ENCODE data around the gene SLA2.
"Not testable (repeated sequence)": the region's sequence is repeated elsewhere in the genome, so short reads cannot be mapped to it uniquely, and the experiment has no call there.

The SLA2 gene

DNA sequence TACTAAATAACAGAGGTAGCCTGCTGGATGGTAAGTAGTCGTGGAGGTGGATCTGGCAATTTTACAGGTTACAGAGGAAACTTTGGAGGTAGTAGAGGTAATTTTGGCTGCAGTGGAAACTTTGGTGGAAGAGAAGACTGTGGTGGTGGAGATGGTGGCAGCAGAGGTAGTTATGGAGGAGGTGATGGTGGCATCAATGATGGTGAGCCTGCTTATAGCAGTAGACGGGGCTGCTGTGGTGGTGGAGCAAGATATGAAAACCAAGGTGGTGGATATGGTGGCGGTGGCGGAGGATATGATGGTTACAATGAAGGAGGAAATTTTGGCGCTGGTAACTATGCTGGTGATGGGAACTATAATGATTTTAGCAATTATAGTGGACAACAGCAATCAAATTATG is 25.1 kb downstream of the SLA2 start:
- DNase-seq (ENCODE audit: low read depth), result no peak
- H3K4me3 ChIP-seq (ENCODE audit: low read depth, low read length), result no peak overlapping the region

DNA sequence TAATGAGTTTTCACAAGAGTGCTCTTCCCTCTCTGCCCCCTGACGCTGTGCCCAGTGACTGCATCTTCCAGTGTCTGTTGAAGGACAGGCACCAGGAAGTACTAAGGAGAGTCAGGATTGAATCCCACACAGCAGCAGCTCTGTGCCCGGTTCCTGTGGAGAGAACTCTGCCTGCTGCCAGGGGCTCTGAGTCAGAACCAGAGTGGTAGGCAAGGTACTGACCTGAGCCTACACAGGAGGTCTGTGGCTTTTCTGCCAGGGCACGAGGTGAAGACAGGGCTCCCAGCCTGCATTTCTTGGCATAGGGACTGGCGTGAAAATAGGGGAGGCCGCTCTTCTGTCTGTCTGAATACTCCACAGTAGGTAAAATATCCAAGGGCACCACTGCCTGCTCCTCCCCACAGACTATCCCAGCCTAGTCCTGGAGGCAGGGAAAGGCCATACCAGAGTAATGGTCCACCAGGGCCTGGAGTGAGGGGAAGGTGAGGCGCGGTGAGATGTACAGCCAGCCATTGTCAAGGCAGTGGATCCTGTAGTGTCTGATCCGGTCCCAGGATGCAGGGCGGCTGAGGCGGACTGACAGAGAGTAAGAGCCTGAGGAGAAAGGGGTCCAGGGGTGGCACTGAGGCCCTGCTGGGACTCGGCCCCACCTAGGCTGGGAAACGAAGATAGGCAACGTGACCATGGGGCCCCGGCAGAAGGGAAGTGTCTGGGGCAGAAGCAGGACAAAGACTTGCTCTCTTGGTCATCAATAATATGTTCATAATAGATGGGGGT is 31.0 kb downstream of the SLA2 start:
- H3K4me3 ChIP-seq (ENCODE audit: low read depth, low read length), result no peak overlapping the region
- no peak for DNase-seq (ENCODE audit: low read depth)

DNA sequence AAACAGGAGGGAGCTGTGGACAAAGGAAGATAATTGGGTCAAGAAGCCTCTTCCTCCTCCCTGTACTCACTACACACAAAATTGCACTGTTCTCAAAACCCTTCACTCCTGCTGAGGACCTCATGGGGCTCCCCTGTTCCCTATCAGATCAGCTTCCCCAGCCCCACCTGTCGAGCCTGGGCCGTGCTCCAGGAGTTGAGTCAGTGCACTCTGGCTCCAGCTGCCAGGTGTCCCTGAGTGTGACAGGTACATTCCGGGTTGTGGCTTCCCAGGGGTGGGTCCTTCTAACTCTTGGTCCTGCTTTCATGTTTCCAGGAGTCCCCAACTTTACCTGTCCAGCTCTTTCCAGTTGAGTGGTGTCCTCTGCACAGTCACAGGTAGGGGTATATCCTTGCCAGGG is 32.0 kb downstream of the SLA2 start:
- H3K4me3 ChIP-seq (ENCODE audit: low read depth, low read length), result no peak overlapping the region
- DNase-seq (ENCODE audit: low read depth), result no peak

DNA sequence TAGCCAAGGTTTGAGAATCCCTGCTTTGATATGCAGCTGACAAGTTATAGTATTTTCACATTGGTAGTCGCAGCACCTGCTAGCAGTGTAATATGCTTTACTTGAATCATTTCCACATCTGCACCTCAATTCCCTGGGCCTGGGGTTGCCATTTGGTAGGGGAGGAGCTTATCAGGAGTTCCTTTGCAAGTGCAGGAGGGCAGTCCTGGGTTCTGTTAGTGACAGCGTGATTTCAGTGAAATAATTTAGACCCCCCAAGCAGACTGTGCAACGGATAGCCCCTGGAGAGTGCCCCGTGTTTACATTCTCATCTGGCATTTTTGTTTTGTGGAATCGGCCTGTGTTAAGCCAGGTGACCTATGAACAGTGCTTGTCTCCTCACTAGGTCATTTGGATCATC is 34.4 kb downstream of the SLA2 start:
- no peak overlapping the region for H3K4me3 ChIP-seq (ENCODE audit: low read depth, low read length)
- no peak for DNase-seq (ENCODE audit: low read depth)

DNA sequence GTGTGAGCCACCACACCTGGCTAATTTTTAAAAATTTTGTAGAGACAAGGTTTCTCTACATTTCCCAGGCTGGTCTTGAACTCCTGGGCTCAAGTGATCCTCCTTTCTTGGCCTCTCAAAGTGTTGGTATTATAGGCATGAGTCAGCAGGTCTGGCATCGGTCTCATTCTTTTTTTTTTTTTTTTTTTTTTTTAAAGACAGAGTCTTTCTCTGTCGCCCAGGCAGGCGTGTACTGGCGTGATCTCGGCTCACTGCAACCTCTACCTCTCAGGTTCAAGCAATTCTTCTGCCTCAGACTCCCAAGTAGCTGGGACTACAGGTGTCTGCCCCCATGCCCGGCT is 37.6 kb downstream of the SLA2 start:
- H3K4me3 ChIP-seq (ENCODE audit: low read depth, low read length); DNase-seq (ENCODE audit: low read depth): not testable (repeated sequence)

DNA sequence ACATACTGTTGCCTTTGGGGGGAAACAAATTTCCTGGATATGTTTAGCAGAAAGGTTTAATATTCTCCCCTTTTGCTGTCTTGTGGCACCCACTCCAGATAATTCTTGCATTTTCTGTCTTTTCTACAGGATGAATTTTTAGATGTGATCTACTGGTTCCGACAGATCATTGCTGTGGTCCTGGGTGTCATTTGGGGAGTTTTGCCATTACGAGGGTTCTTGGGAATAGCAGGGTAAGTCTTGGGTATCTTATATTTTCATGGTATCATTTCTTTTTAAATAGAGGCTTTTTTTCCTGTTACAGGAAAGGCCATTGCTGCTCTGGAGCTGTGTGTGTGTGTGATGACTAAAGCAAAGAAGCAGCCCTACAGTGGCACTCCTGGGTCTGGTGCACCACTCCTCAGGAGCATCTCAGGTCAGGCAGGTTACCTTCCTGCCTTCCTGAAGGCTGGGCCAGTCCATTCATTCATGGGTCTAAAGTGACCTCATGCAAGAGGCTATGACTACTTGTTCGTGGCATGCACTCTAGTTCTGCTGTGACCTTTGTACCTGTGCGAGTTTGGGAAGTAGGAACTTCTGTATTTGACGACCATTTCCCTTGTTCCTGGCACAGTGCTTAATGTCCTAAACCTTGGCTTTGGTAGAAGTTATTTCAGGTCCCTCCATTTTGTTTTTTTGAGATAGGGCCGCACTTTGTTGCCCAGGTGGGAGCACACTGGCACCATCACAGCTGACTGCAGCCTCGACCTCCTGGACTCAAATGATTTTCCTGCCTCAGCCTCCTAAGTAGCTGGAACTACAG is 38.2 kb downstream of the SLA2 start:
- no peak for DNase-seq (ENCODE audit: low read depth)
- H3K4me3 ChIP-seq (ENCODE audit: low read depth, low read length), result no peak overlapping the region

DNA sequence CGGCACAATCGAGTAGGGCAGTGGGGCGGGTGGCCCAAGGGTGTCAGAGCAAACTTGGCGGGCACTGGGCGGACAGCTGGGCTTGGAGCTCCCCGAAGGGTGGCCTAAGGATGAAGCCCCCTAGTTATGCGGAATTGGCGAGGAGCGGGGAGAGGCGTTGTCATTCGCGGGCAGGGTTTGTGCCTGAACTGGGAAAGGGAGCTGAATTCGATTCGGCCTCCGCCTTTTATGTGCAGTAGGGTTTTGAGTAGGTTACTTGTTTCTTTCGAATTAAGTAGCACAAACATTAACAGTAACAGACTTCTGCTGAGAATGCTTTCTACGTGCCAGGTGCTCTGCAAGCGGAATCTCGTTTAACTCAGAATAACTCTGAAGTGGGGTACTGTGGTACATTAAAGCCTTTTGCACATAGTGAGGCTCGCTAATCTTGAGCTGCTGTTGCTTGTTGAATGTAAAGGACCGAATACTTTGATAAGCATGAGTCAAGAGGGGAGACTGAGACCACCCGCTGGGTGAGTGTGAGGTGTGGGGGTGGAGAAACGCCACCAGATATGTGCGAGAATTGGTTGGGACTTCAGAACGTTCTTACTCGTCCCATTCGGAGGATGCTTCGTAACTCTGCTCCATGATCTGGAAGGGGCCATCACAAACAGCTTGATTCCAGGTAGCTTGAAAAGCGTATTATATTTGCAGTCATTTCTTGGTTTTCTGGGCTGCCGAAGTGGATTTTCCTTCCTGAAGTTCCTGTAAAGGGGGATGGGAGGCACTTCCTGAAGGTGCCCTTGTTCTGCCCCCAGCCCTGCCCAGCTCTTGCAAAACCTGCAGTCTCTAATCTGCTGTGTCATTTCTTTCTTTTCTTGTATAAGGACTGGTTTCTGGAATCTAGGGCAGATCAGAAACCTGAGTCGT is 39.6 kb downstream of the SLA2 start:
- peak overlapping the region; percentile 99 for H3K4me3 ChIP-seq (ENCODE audit: low read depth, low read length)
- no peak for DNase-seq (ENCODE audit: low read depth)

DNA sequence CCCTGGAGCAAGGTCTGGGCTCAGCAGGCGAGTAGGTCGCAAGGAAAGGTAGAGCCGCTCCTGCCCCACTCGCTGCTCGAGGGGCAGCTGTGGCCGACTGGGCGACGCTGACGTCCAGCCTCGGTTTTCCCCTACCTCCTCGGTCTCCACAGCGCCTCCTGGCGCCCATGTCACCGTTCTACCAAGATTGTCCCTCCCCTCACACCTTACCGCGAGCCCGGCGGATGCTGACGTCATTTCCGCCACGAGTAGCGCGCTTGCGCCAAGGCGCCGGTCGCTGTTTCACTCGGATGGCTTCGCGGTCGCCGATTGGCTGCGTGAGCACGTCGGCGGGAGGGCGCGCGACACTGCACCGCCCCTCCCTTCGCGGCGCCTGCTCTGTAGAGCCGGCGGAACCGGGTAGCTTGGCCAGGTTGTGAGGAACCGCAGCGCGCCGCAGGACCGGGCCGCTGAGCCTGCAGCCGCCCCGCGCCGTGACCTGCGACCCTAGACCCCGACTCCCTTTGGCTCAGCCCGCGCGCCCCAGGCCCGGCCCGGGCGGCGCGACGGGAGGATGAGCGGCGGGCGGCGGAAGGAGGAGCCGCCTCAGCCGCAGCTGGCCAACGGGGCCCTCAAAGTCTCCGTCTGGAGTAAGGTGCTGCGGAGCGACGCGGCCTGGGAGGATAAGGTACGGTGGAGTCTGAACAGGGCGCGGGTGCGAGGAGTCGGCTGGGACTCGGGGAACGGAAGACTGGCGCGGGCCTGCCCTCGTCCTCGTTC is 40.4 kb downstream of the SLA2 start, which contains the start of gene RAB5IF:
Gene RAB5IF (plus strand): TSS at position 381 of the 759 bp plus-strand sequence. CDS start 173 bp downstream, at position 554.
- peak within 1 kb of the TSS; percentile 99 for H3K4me3 ChIP-seq (ENCODE audit: low read depth, low read length)
- DNase-seq (ENCODE audit: low read depth), result peak; percentile 95

DNA sequence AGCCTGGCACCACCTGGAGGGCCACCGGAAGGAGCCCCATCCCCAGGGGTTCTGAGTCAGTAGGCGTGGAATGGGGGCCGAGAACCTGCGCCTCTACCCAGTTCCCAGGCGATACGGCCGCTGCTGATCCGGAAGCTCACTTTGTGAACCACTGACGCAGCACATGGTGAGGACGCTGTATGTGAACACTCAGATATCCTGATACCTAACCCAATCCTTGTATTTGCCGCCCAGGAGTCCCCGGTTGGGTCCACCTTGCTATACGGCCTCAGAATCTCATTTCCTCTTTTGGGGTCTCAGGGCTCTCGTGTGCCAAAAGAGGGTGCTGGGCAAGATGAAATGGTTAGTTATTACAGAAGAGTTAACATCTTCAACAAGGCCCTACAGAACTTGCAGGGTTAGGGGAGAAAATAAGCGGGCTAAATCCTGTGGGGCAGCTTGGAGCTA is 41.0 kb downstream of the SLA2 start:
- H3K4me3 ChIP-seq (ENCODE audit: low read depth, low read length), result peak overlapping the region; percentile 34
- DNase-seq (ENCODE audit: low read depth), result no peak

DNA sequence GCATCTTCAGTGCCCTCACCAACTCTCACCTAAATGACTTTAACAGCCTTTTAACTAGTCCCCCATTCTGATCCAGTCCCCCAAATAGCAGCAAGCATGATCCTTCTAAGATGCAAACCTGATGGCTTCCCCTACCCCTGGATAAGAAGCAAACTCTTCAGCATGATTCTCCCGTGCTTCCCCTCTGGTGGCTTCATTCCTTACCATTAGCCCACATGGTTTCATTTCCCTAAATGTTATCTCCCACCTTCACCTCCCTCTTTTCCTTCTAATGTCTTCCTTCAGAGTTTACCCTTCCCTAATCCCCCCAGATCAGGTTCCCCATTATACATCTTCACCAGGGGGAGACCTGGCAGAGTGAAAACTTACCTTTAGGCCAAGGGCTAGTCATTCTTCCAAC is 44.5 kb downstream of the SLA2 start:
- no peak overlapping the region for H3K4me3 ChIP-seq (ENCODE audit: low read depth, low read length)
- no peak for DNase-seq (ENCODE audit: low read depth)

DNA sequence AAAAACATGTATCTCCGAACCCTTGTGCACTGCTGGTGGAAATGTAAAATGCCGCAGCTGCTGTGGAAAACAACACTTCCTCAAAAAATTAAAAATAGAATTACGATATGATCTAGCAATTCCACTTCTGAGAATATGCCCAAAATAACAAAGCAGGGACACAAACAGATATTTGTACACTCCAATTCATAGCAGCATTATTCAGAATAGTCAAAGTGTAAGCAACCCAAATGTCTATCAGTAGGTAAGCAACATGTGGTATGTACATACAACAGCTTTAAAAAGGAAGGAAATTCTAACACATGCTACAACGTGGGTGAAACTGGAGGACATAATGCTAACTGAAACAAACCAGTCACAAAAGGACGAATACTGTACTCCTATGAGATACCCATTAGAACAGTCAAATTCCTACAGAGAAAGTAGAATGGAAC is 46.1 kb downstream of the SLA2 start:
- H3K4me3 ChIP-seq (ENCODE audit: low read depth, low read length), result no peak overlapping the region
- DNase-seq (ENCODE audit: low read depth), result no peak

DNA sequence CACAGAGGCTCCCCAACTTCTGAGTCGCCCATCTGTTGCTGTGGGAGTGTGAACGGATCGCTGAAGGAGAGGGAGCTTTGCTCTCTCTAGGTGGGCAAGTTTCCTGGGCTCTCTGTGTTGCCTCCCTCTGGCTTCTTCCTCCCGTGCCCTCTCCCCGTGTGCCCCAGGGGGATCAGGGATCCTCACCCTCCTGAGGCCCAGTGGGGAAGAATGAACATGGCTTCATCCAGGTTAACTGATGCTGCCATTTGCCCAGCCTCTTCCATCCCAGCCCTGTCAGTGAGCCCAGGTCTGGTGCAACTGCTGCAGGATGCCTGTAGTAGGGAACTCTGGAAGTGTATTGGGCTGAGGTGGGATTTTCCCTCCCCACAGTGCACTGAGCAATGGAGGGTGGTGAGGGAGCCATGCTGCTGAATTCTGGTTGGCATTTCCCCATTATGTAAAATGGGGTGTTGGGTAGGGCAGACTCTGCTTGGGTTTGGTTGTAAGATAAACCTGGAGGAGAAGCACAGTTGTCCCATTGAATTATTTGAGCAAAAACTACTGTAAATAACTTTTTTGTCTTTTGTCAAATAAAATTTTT is 52.6 kb downstream of the SLA2 start:
- H3K4me3 ChIP-seq (ENCODE audit: low read depth, low read length), result no peak overlapping the region

DNA sequence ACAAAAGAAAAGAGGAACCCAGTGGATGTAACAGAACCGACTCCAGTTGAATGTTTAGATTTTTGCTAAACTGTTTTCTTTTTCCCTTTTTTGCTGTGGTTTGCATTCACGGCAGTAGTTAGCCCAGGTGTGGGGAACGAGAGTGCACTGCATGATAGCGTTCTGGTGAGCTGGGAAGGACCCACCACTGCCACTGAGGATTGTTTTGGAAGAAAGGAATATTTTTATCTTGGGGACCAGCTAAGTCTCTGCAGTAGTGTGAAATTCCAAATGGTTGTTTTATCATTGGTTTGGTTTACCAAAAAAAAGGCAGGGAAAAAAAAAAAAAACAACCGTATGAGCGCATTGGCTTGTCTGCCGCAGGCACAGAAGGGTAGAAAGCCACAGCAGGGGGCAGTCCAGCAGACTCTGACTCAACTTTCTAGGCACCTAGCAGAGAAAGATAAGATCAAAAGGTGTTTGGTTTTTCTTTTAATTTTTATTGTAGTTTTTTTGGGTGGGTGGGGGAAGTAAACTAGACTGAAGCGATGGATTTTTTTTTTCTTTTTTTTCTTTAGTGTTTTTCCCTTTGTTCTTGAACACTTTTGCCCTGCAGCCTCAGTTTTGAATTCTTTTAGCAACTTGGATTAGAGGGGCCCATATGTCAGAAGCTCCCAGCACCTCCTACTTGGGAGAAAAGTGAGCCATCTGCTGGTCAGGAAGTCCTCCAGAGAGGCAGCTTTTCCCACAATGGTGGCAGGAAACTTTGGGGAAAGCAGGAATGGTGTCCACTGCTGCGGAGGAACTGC is 53.9 kb downstream of the SLA2 start:
- no peak for DNase-seq (ENCODE audit: low read depth)
- no peak overlapping the region for H3K4me3 ChIP-seq (ENCODE audit: low read depth, low read length)

More for the DNA sequence above, 52.6 kb downstream of the SLA2 start:
- DNase-seq (ENCODE audit: low read depth), result no peak

DNA sequence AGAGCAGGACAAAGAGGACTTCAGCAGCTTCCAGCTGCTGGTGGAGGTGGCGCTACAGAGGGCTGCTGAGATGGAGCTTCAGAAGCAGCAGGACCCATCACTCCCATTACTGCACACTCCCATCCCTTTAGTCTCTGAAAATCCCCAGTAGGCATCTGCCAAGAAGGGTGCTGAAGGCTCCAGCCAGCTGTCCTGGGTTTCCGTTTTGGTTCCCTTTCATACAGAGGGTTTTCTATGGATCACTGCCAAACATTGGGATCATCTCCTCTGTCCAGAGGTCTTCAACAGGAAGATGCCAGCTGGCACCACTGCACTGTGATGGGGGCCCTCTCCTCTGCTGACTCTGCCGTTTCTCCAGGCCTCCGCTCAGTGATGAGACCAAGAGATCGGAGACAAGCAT is 54.7 kb downstream of the SLA2 start:
- no peak overlapping the region for H3K4me3 ChIP-seq (ENCODE audit: low read depth, low read length)

DNA sequence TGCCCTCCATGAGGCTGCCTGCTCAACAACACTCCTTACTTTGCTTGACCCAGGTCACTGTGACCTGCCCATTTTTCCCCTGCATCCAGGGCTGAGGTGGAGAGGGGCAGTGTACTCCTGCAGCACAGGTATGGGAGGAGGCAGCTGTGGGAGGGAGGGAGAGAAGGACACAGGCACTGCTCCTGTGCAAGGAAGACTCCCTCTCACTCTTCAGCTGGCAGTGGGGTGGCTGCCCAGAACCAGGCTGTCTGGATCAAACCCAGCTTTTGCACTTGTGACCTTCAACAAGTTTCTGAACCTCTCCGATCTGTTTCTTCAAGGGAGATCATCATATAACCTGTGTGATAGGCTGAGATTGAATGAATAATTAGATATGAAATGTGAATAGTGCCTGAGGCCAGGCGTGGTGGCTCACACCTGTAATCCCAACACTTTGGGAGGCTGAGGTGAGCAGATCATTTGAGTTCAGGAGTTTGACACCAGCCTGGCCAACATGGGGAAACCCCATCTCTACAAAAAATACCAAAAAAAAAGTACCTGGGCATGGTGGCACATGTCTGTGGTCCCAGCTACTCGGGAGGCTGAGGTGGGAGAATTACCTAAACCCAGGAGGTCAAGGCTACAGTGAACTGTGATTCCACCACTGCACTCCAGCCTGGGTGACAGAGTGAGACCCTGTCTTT is 58.5 kb downstream of the SLA2 start:
- H3K4me3 ChIP-seq (ENCODE audit: low read depth, low read length), result no peak overlapping the region
- DNase-seq (ENCODE audit: low read depth), result no peak

More for the DNA sequence above, 54.7 kb downstream of the SLA2 start:
- DNase-seq (ENCODE audit: low read depth), result no peak

DNA sequence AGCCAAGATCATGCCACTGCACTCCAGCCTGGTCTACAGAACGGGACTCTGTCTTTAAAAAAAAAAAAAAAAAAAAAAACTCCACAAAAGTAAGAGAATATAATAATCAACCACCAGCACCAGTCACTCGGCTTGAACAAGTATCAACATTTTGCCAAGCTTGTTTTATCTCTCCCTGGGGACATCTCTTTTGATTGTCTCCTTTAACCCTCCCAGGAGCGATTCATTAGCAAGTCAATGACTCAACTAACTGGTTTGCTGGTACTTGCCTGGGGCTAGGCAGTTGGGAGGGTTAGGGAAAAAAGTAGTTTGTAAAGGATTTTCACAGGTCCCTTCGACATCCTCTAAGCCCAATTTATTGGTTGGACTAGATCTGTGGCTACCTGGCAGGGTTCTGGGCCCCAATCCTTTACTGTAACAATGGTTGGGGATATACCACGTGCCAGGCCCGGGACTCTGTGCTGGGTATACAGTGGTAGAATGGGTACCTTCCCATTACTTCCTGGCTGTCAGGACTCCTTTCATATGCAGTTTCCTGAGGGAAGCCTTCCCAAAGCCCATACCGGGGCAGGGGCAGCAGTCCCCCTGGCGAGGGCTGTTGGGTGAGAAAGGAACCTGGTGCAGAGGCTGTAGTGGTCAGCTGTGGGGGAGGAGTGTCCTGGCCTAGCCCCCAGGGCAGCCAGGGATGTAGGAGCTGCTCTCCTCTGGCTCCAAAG is 60.4 kb downstream of the SLA2 start:
- no peak for DNase-seq (ENCODE audit: low read depth)
- H3K4me3 ChIP-seq (ENCODE audit: low read depth, low read length), result no peak overlapping the region

DNA sequence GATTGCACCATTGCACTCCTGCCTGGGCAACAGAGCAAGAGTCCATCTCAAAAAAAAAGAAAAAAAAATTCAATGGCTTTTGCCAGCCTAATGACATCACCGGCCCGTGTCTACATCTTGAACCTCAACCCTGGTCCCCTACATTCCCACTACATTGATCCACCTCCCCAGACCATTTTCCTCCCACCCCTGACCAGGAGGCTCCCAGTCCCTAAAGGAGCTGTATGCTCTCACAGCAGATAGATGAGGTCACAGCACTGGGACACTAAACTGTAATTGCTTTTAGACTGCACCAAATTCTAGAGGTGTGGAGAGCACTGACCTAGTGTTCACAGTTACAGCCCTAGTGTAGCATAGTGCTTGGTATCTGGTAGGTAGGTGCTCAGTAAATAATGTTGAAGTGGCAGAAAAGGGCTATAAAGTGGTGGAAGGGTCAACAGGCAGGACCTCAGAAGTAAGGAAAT is 61.9 kb downstream of the SLA2 start:
- no peak for DNase-seq (ENCODE audit: low read depth)
- H3K4me3 ChIP-seq (ENCODE audit: low read depth, low read length), result no peak overlapping the region

Data from skeletal muscle cell (primary cell).